ENCODE measurements around the gene ZNF665. TPM values are rescaled to one million over a fixed set of nuclear protein-coding genes. Genes with fewer than 3 reads are reported as not detected.
"Not testable (repeated sequence)": the region's sequence is repeated elsewhere in the genome, so short reads cannot be mapped to it uniquely, and the experiment has no call there.

ZNF665 gene
- total RNA-seq, 1 donor from 2014 or later, result 5.1 TPM

GRCh38 chr19:53196777-53197396, 3.7 kb upstream of the ZNF665 start:
- DNase-seq (ENCODE audit: extremely low spot score, unreplicated experiment), result peak; percentile 98
- H3K9me3 Mint-ChIP-seq (ENCODE audit: unreplicated experiment), result peaks cover 10% of the 10 kb centered on the region
- TF ChIP-seq CTCF (IDR thresholded peaks at IDR 0.05), result no peak

GRCh38 chr19:53195265-53195903, 2.2 kb upstream of the ZNF665 start:
- Mint-ChIP-seq H3K27me3 (ENCODE audit: unreplicated experiment) (no peaks in the 10 kb centered on the region), H3K4me3 (ENCODE audit: unreplicated experiment) (peak overlapping the region; percentile 34), H3K36me3 (ENCODE audit: unreplicated experiment) (peaks cover 11% of the 10 kb centered on the region), H3K4me1 (ENCODE audit: unreplicated experiment) (peaks cover 19% of the 10 kb centered on the region), H3K9me3 (ENCODE audit: unreplicated experiment) (peaks cover 3% of the 10 kb centered on the region), H3K27ac (ENCODE audit: unreplicated experiment) (peak overlapping the region; percentile 31)
- DNase-seq (ENCODE audit: extremely low spot score, unreplicated experiment), result no peak
- peak; percentile 91 for TF ChIP-seq CTCF (IDR thresholded peaks at IDR 0.05)

More at GRCh38 chr19:53196777-53197396, 3.7 kb upstream of the ZNF665 start:
- Mint-ChIP-seq H3K4me3 (ENCODE audit: unreplicated experiment) (peak overlapping the region; percentile 99), H3K27ac (ENCODE audit: unreplicated experiment) (peak overlapping the region; percentile 98), H3K4me1 (ENCODE audit: unreplicated experiment) (peaks cover 18% of the 10 kb centered on the region), H3K36me3 (ENCODE audit: unreplicated experiment) (peaks cover 17% of the 10 kb centered on the region), H3K27me3 (ENCODE audit: unreplicated experiment) (no peaks in the 10 kb centered on the region)

DNA sequence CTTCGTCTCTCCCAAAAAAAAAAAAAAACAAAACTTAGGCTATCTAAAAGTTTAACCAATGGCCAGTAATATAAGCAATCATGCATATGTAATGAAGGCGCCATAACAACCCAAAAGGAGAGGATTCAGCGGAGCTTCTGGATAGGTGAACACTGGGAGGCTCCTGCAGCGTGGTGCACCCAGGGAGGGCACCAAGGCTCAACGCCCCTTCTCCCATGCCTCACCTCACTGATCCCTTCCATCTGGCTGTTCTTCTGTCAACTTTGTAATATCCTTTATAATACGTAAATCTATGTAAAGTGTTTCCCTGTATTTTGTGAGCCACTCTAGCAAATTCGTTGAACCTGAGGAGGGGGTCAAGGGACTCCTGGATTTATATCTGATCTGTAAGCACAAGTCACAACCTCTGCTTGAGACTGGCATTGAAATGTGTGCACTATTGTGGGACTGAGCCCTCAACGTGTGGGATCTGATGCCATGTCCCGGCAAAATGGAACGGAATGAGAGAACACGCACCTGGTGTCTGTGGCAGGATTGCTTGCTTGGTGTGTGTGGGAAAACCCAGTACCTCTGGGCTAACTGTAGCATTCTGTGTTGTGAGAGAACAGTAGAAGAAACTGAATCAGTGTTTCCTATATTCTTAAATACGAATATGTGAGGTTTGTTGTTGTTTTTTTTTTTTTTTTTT, 521 bp upstream of the ZNF665 start:
- no peak for TF ChIP-seq CTCF (IDR thresholded peaks at IDR 0.05)
- peak overlapping the region; percentile 91 for H3K4me3 Mint-ChIP-seq (ENCODE audit: unreplicated experiment)
- H3K36me3 Mint-ChIP-seq (ENCODE audit: unreplicated experiment), result peaks cover 10% of the 10 kb centered on the region
- DNase-seq (ENCODE audit: extremely low spot score, unreplicated experiment), result no peak
- H3K27me3 Mint-ChIP-seq (ENCODE audit: unreplicated experiment), result no peaks in the 10 kb centered on the region
- peak overlapping the region; percentile 92 for H3K27ac Mint-ChIP-seq (ENCODE audit: unreplicated experiment)
- H3K9me3 Mint-ChIP-seq (ENCODE audit: unreplicated experiment), result no peaks in the 10 kb centered on the region
- H3K4me1 Mint-ChIP-seq (ENCODE audit: unreplicated experiment), result peaks cover 19% of the 10 kb centered on the region

DNA sequence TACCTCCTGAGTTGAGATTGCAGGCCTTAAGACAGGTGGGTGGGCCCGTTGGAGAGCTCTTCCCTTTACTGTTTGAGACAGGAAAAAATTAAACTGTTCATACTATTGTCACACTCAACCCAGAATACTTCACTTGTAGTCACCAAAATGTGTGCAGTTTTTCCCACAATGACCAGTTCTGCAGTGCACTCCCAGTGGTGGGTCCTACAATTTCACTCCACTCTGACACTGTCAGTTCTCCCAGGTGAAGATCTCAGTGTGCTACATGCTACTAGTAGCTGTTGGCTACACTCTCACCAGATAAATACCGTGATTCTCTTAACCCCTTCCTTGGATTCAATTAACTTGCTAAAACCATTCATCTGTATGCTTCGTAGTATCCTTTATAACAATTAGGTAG, 2.9 kb downstream of the ZNF665 start:
- H3K36me3 Mint-ChIP-seq (ENCODE audit: unreplicated experiment), result peaks cover 10% of the 10 kb centered on the region
- no peak for DNase-seq (ENCODE audit: extremely low spot score, unreplicated experiment)
- TF ChIP-seq CTCF (IDR thresholded peaks at IDR 0.05), result no peak
- peaks cover 14% of the 10 kb centered on the region for H3K4me1 Mint-ChIP-seq (ENCODE audit: unreplicated experiment)
- no peak overlapping the region for H3K27ac Mint-ChIP-seq (ENCODE audit: unreplicated experiment)
- H3K9me3 Mint-ChIP-seq (ENCODE audit: unreplicated experiment), result no peaks in the 10 kb centered on the region
- H3K27me3 Mint-ChIP-seq (ENCODE audit: unreplicated experiment), result no peaks in the 10 kb centered on the region
- no peak overlapping the region for H3K4me3 Mint-ChIP-seq (ENCODE audit: unreplicated experiment)

DNA sequence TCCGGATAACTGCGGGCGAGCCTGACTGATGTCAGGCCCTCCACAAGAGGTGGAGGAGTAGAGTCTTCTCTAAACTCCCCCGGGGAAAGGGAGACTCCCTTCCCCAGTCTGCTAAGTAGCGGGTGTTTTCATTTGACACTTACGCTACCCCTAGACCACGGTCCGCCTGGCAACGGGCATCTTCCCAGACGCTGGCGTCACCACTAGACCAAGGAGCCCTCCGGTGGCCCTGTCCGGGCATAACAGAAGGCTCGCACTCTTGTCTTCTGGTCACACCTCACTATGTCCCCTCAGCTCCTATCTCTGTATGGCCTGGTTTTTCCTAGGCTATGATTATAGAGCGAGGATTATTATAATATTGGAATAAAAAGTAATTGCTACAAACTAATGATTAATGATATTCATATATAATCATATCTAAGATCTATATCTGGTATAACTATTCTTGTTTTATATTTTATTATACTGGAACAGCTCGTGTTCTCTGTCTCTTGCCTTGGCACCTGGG, 3.4 kb downstream of the ZNF665 start:
- DNase-seq (ENCODE audit: extremely low spot score, unreplicated experiment); H3K4me3 Mint-ChIP-seq (ENCODE audit: unreplicated experiment); H3K27ac Mint-ChIP-seq (ENCODE audit: unreplicated experiment); H3K9me3 Mint-ChIP-seq (ENCODE audit: unreplicated experiment); H3K36me3 Mint-ChIP-seq (ENCODE audit: unreplicated experiment); H3K27me3 Mint-ChIP-seq (ENCODE audit: unreplicated experiment): not testable (repeated sequence)
- peaks cover 14% of the 10 kb centered on the region for H3K4me1 Mint-ChIP-seq (ENCODE audit: unreplicated experiment)
